Measurements from ENCODE around the gene LYST.
"Not testable (repeated sequence)": the region's sequence is repeated elsewhere in the genome, so short reads cannot be mapped to it uniquely, and the experiment has no call there.

Gene LYST

DNA sequence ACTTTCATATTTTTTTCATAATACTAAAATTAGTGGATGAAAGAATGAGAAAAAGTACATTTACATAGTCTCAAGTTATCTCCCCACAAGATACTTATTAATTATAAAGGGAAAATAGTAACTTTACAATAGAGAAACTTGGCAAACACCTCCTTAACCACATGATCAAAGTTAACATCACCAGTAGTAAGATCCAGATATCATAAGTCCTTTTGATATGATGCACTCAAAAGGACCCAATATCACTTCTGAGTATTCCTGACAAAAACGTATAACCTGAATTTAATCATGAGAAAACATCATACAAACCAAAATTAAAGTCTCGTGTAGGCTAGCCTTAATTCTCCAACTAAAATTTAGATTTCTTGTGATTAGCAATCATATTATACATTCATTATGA, 67.4 kb downstream of the LYST start:
- H4K8ac ChIP-seq (ENCODE audit: low read length), result no peak overlapping the region
- no peak overlapping the region for H2AK5ac ChIP-seq (ENCODE audit: low read length, severe bottlenecking)
- DNase-seq, result no peak
- WGBS, result 100% methylated on average over 1 of the region's 2 CpGs
- H3K36me3 ChIP-seq (ENCODE audit: control insufficient read depth in 1 of 2, insufficient read depth in 2 of 2, low read depth in 1 of 2, low read length in 2 of 2), result peaks cover 0 to 70% of the 10 kb centered on the region in 2 experiments
- H2BK15ac ChIP-seq (ENCODE audit: low read depth, poor library complexity, severe bottlenecking), result no peak overlapping the region
- no peak overlapping the region for H3K4me3 ChIP-seq (ENCODE audit: insufficient read depth in 1 of 2, low read depth in 1 of 2, low read length in 2 of 2)
- H2BK120ac ChIP-seq (ENCODE audit: low read depth, low read length), result no peak overlapping the region
- H3K9me3 ChIP-seq (ENCODE audit: control insufficient read depth, low read length), result peaks cover 15% of the 10 kb centered on the region
- no peak overlapping the region for H3K18ac ChIP-seq (ENCODE audit: low read depth in 1 of 2, low read length in 2 of 2)
- H3K27ac ChIP-seq (ENCODE audit: low read length, poor library complexity, severe bottlenecking), result no peak overlapping the region
- no peak overlapping the region for H3K23ac ChIP-seq (ENCODE audit: low read length in 2 of 2)
- H3K79me1 ChIP-seq (replicated peaks; ENCODE audit: low read length, poor library complexity, severe bottlenecking), result no peaks in the 10 kb centered on the region
- H3K27me3 ChIP-seq (ENCODE audit: control insufficient read depth in 1 of 2, insufficient read depth in 1 of 2, low read length in 2 of 2), result no peaks in the 10 kb centered on the region
- H2AFZ ChIP-seq (ENCODE audit: low read depth, low read length), result no peak overlapping the region
- H3K4me2 ChIP-seq (ENCODE audit: low read length, poor library complexity, severe bottlenecking), result no peak overlapping the region
- H3K4me1 ChIP-seq (ENCODE audit: control insufficient read depth, insufficient read depth, low read depth, low read length), result no peaks in the 10 kb centered on the region
- no peak overlapping the region for H3K9ac ChIP-seq (ENCODE audit: low read length)
- no peak overlapping the region for H2BK12ac ChIP-seq (ENCODE audit: low read length in 2 of 2)
- no peak overlapping the region for H2BK5ac ChIP-seq (ENCODE audit: low read depth, low read length, poor library complexity, severe bottlenecking)
- H4K91ac ChIP-seq (ENCODE audit: low read length), result no peak overlapping the region
- H3K14ac ChIP-seq (ENCODE audit: low read length in 2 of 2), result no peak overlapping the region
- no peak overlapping the region for H3K4ac ChIP-seq (ENCODE audit: low read depth in 1 of 2, low read length in 2 of 2)

GRCh38 chr1:235791532-235792060, 75.1 kb downstream of the LYST start:
- Histone ChIP-seq H2BK15ac (ENCODE audit: low read depth, poor library complexity, severe bottlenecking) (no peak overlapping the region), H4K8ac (ENCODE audit: low read length) (no peak overlapping the region), H3K36me3 (ENCODE audit: control insufficient read depth in 1 of 2, insufficient read depth in 2 of 2, low read depth in 1 of 2, low read length in 2 of 2) (peaks cover 0 to 75% of the 10 kb centered on the region in 2 experiments), H2AFZ (ENCODE audit: low read depth, low read length) (no peak overlapping the region), H3K4me1 (ENCODE audit: control insufficient read depth, insufficient read depth, low read depth, low read length) (no peaks in the 10 kb centered on the region), H3K4me2 (ENCODE audit: low read length, poor library complexity, severe bottlenecking) (no peak overlapping the region), H3K4me3 (ENCODE audit: insufficient read depth in 1 of 2, low read depth in 1 of 2, low read length in 2 of 2) (no peak overlapping the region), H2BK120ac (ENCODE audit: low read depth, low read length) (no peak overlapping the region), H2BK5ac (ENCODE audit: low read depth, low read length, poor library complexity, severe bottlenecking) (no peak overlapping the region), H2BK12ac (ENCODE audit: low read length in 2 of 2) (no peak overlapping the region), H3K9me3 (ENCODE audit: control insufficient read depth, low read length) (peaks cover 8% of the 10 kb centered on the region), H3K4ac (ENCODE audit: low read depth in 1 of 2, low read length in 2 of 2) (no peak overlapping the region), H3K23ac (ENCODE audit: low read length in 2 of 2) (no peak overlapping the region), H3K14ac (ENCODE audit: low read length in 2 of 2) (no peak overlapping the region), H2AK5ac (ENCODE audit: low read length, severe bottlenecking) (no peak overlapping the region), H3K27ac (ENCODE audit: low read length, poor library complexity, severe bottlenecking) (no peak overlapping the region), H3K18ac (ENCODE audit: low read depth in 1 of 2, low read length in 2 of 2) (no peak overlapping the region), H3K79me1 (replicated peaks; ENCODE audit: low read length, poor library complexity, severe bottlenecking) (no peaks in the 10 kb centered on the region), H4K91ac (ENCODE audit: low read length) (no peak overlapping the region), H3K27me3 (ENCODE audit: control insufficient read depth in 1 of 2, insufficient read depth in 1 of 2, low read length in 2 of 2) (no peaks in the 10 kb centered on the region), H3K9ac (ENCODE audit: low read length) (no peak overlapping the region)
- 91% methylated on average over 2 of the region's 7 CpGs for WGBS
- no peak for DNase-seq

DNA sequence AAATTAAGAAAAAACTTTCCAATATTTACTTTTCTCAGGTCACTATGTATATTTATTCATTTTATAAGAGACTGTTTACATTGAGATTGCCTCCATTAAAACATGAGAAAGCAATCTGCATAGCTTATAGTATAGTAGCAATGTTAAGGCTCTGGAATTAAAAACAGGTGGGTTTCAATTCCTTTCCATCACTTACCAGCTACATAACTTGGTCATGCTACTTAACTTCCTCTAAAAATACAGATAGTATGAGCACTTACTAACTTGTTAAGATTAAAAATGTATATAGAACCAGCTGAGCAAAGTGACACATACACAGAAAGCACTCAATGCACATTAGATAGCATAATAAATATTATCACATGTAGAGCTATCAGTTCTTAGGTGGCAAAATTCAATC, 76.6 kb downstream of the LYST start:
- Histone ChIP-seq H3K79me1 (replicated peaks; ENCODE audit: low read length, poor library complexity, severe bottlenecking) (no peaks in the 10 kb centered on the region), H3K18ac (ENCODE audit: low read depth in 1 of 2, low read length in 2 of 2) (no peak overlapping the region), H3K27ac (ENCODE audit: low read length, poor library complexity, severe bottlenecking) (no peak overlapping the region), H3K9ac (ENCODE audit: low read length) (no peak overlapping the region), H3K14ac (ENCODE audit: low read length in 2 of 2) (no peak overlapping the region), H2BK15ac (ENCODE audit: low read depth, poor library complexity, severe bottlenecking) (no peak overlapping the region), H3K4me2 (ENCODE audit: low read length, poor library complexity, severe bottlenecking) (no peak overlapping the region), H3K27me3 (ENCODE audit: control insufficient read depth in 1 of 2, insufficient read depth in 1 of 2, low read length in 2 of 2) (no peaks in the 10 kb centered on the region), H2AFZ (ENCODE audit: low read depth, low read length) (no peak overlapping the region), H3K9me3 (ENCODE audit: control insufficient read depth, low read length) (no peaks in the 10 kb centered on the region), H3K36me3 (ENCODE audit: control insufficient read depth in 1 of 2, insufficient read depth in 2 of 2, low read depth in 1 of 2, low read length in 2 of 2) (peaks cover 0 to 76% of the 10 kb centered on the region in 2 experiments), H4K8ac (ENCODE audit: low read length) (no peak overlapping the region), H2AK5ac (ENCODE audit: low read length, severe bottlenecking) (no peak overlapping the region), H3K23ac (ENCODE audit: low read length in 2 of 2) (no peak overlapping the region), H2BK12ac (ENCODE audit: low read length in 2 of 2) (no peak overlapping the region), H3K4ac (ENCODE audit: low read depth in 1 of 2, low read length in 2 of 2) (no peak overlapping the region), H2BK120ac (ENCODE audit: low read depth, low read length) (no peak overlapping the region), H2BK5ac (ENCODE audit: low read depth, low read length, poor library complexity, severe bottlenecking) (no peak overlapping the region), H3K4me3 (ENCODE audit: insufficient read depth in 1 of 2, low read depth in 1 of 2, low read length in 2 of 2) (no peak overlapping the region), H4K91ac (ENCODE audit: low read length) (no peak overlapping the region), H3K4me1 (ENCODE audit: control insufficient read depth, insufficient read depth, low read depth, low read length) (no peaks in the 10 kb centered on the region)
- no peak for DNase-seq

DNA sequence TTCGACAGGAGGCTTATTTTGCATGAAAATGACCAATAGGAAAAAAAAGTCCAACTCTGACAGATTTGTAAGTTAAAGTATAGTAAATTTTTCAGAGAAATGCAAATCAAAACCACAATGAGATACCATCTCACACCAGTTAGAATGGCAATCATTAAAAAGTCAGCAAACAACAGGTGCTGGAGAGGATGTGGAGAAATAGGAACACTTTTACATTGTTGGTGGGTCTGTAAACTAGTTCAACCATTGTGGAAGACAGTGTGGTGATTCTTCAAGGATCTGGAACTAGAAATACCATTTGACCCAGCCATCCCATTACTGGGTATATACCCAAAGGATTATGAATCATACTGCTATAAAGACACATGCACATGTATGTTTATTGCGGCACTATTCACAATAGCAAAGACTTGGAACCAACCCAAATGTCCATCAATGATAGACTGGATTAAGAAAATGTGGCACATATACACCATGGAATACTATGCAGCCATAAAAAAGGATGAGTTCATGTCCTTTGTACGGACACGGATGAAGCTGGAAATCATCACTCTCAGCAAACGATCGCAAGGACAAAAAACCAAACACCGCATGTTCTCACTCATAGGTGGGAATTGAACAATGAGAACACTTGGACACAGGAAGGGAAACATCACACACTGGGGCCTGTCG, 80.3 kb downstream of the LYST start:
- not testable (repeated sequence) for H2BK15ac ChIP-seq (ENCODE audit: low read depth, poor library complexity, severe bottlenecking); H3K4me1 ChIP-seq (ENCODE audit: control insufficient read depth, insufficient read depth, low read depth, low read length); H3K14ac ChIP-seq (ENCODE audit: low read length in 2 of 2); H4K8ac ChIP-seq (ENCODE audit: low read length); H4K91ac ChIP-seq (ENCODE audit: low read length); H3K9me3 ChIP-seq (ENCODE audit: control insufficient read depth, low read length); H2BK5ac ChIP-seq (ENCODE audit: low read depth, low read length, poor library complexity, severe bottlenecking); H3K27ac ChIP-seq (ENCODE audit: low read length, poor library complexity, severe bottlenecking); H3K4me3 ChIP-seq (ENCODE audit: insufficient read depth in 1 of 2, low read depth in 1 of 2, low read length in 2 of 2); H3K79me1 ChIP-seq (replicated peaks; ENCODE audit: low read length, poor library complexity, severe bottlenecking); H3K9ac ChIP-seq (ENCODE audit: low read length); H2AFZ ChIP-seq (ENCODE audit: low read depth, low read length); H3K18ac ChIP-seq (ENCODE audit: low read depth in 1 of 2, low read length in 2 of 2); H3K4me2 ChIP-seq (ENCODE audit: low read length, poor library complexity, severe bottlenecking); DNase-seq; H3K27me3 ChIP-seq (ENCODE audit: control insufficient read depth in 1 of 2, insufficient read depth in 1 of 2, low read length in 2 of 2); H2BK120ac ChIP-seq (ENCODE audit: low read depth, low read length); H2AK5ac ChIP-seq (ENCODE audit: low read length, severe bottlenecking); H3K23ac ChIP-seq (ENCODE audit: low read length in 2 of 2); H3K4ac ChIP-seq (ENCODE audit: low read depth in 1 of 2, low read length in 2 of 2); H2BK12ac ChIP-seq (ENCODE audit: low read length in 2 of 2)
- H3K36me3 ChIP-seq (ENCODE audit: control insufficient read depth in 1 of 2, insufficient read depth in 2 of 2, low read depth in 1 of 2, low read length in 2 of 2), result peaks cover 0 to 75% of the 10 kb centered on the region in 2 experiments
- 99% methylated on average over 5 of the region's 8 CpGs for WGBS

All from mesenchymal stem cell (in vitro differentiated cells and primary cell).